NCI-H345 treated with DMSO at 0.1 percent for 48 hours (cell line): ENCODE results near the gene S100A16.
"Not testable (repeated sequence)": the region's sequence is repeated elsewhere in the genome, so short reads cannot be mapped to it uniquely, and the experiment has no call there.

ENCODE experiments used
- DNase-seq: peaks from one replicate; lab custom pipeline; 2025; ENCODE audit not compliant: unreplicated experiment; lab: John Stamatoyannopoulos, UW

S100A16 gene

GRCh38 chr1:153565529-153566374, 47.2 kb downstream of the S100A16 start, which contains the start of gene S100A2:
Gene S100A2, minus strand, starts transcription at chr1:153565844. Its CDS starts 1,967 bp downstream, at chr1:153563877.
- DNase-seq, result peak; percentile 96

- DNase-seq, result no peak
Measured at GRCh38 chr1:153563991-153564390, 48.9 kb downstream of the S100A16 start.

- no peak for DNase-seq
Measured at GRCh38 chr1:153563483-153563901, 49.4 kb downstream of the S100A16 start.

- not testable (repeated sequence) for DNase-seq
Measured at GRCh38 chr1:153562021-153562420, 50.9 kb downstream of the S100A16 start.

- DNase-seq, result no peak
Measured at GRCh38 chr1:153561466-153561985, 51.4 kb downstream of the S100A16 start.

- no peak for DNase-seq
Measured at GRCh38 chr1:153560771-153561465, 52.0 kb downstream of the S100A16 start.

- no peak for DNase-seq
Measured at GRCh38 chr1:153560241-153560640, 52.7 kb downstream of the S100A16 start.

- DNase-seq, result no peak
Measured at GRCh38 chr1:153557877-153558276, 55.1 kb downstream of the S100A16 start.
